HG03457 (cell line): ENCODE measurements around the gene ACAP1.
"Not testable (repeated sequence)": the region's sequence is repeated elsewhere in the genome, so short reads cannot be mapped to it uniquely, and the experiment has no call there.

ENCODE experiments used
- ATAC-seq: cut with Tn5 transposase; IDR thresholded peaks from one replicate; pipeline ENCODE4 v1.9.1; 2021; ENCODE audit warnings: moderate number of reproducible peaks; ENCODE audit not compliant: unreplicated experiment

Gene ACAP1

DNA sequence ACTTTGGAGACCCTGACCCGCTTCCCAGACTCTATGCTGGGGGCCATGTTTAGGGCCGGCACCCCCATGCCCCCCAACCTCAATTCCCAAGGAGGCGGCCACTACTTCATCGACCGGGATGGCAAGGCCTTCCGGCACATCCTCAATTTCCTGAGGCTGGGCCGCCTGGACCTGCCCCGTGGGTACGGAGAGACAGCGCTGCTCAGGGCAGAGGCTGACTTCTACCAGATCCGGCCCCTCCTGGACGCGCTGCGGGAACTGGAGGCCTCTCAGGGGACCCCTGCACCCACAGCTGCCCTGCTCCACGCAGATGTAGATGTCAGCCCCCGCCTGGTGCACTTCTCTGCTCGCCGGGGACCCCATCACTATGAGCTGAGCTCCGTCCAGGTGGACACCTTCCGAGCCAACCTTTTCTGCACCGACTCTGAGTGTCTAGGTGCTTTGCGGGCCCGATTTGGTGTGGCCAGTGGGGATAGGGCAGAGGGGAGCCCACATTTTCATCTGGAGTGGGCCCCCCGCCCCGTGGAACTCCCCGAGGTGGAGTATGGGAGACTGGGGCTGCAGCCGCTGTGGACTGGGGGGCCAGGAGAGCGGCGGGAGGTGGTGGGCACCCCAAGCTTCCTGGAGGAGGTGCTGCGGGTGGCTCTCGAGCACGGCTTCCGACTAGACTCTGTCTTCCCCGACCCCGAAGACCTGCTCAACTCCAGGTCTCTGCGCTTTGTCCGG lies 16.7 kb downstream of the ACAP1 start:
- no peak for ATAC-seq

DNA sequence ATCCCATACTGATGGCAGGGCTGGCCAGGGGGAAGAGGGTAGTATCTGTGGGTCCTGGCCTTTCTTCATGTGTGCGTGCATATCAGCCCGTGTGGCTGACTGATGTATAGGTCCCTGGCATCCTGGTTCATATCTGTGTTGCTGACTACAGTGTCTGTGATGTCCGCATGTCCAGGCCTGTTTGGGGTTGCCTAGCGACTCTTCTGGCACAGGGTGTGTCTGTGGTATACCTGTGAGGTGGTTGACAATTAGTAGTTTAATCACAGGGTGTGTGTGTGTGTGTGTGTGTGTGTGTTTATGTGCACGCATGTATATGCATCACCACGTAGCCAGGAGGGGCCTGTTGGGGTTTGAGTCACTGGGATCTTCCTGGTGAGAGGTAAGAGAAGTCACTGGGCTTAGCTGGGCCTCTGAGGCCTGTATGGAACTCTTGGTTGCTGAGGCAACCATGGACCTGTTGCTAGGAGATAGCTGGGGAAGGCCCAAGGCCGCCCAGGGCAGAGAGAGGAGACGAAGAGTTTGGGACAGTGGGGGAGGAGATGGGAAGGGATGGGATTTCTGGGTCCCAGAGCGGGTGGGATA lies 18.0 kb downstream of the ACAP1 start:
- no peak for ATAC-seq

GRCh38 chr17:7355053-7355452 lies 18.7 kb downstream of the ACAP1 start, which contains the start of gene TMEM95:
Gene TMEM95 (plus strand): TSS chr17:7355156. CDS start chr17:7355205, 49 bp downstream.
- ATAC-seq: no peak

DNA sequence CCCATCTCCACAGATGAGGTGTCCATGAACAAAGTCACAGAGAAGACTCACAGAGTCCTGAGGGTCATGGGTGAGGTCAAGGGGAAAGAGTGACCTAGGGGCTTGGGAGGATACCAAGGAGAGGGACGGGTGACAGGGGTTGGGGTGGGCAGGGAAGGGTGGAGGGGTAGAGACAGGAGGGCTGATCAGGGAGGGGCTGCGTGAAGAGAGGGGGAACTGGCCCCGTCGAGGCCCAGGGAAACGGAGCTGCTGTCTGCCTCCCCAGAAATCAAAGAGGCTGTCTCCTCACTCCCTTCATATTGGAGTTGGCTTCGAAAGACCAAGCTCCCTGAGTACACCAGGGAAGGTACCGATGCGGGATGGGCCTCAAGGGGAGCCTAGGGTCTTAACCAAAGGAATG lies 19.2 kb downstream of the ACAP1 start:
- ATAC-seq: no peak

GRCh38 chr17:7356072-7356549 lies 19.8 kb downstream of the ACAP1 start:
- ATAC-seq: no peak

DNA sequence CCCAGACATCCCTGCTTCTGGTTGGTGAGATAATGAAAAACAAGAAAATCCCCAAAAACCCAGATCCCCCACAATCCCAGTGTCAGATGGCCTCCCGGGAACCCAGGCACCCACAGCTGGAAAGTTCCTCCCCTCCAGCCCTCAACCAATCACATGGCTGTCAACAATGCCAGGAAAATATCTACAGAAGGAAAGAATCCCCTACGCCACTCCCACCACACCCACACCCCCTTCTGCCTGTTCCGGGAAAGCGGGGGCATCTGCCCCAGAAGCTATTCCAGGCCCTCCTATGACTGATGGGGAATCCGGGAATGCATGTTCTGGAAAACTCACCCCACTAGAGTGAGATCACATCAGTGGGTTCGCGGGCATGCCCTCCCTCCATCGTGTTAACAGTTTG lies 20.4 kb downstream of the ACAP1 start:
- no peak for ATAC-seq

DNA sequence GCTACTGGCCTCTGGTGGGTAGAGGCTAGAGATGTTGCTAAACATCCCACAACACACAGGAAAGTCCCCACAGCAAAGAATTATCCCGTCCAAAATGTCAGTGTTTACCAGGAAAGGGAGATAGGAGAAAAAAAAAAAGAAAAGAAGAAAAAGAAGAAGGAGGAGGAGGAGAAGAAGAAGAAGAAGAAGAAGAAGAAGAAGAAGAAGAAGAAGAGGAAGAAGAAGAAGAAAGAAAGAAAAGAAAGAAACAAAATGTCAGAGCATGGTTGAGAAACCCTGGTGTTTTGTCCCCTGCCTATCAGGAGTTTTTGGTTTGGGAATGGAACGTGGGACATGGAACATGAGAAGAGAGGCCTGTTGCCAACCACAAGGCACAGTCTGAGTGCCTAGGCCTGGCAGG lies 21.1 kb downstream of the ACAP1 start:
- ATAC-seq: no peak

GRCh38 chr17:7361906-7362305 lies 25.6 kb downstream of the ACAP1 start:
- ATAC-seq: no peak

DNA sequence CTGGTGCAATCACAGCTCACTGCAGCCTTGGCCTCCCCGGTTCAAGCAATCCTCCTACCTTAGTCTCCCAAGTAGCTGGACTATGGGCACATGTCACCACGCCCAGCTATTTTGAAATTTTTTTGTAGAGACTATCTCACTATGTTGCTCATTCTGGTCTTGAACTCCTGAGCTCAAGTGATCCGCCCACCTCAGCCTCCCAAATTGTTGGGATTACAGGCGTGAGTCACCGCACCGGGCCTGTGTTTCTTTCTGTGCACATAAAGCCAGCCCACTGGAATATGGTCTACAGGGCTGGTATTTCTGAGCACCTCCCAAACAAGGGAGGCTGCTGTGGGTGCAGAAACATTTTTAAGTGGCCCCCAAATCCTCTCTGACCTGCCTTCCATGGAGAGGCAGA lies 27.0 kb downstream of the ACAP1 start:
- no peak for ATAC-seq

GRCh38 chr17:7365963-7366362 lies 29.6 kb downstream of the ACAP1 start:
- not testable (repeated sequence) for ATAC-seq

- no peak for ATAC-seq
Observed at GRCh38 chr17:7367083-7367482, 30.8 kb downstream of the ACAP1 start.

DNA sequence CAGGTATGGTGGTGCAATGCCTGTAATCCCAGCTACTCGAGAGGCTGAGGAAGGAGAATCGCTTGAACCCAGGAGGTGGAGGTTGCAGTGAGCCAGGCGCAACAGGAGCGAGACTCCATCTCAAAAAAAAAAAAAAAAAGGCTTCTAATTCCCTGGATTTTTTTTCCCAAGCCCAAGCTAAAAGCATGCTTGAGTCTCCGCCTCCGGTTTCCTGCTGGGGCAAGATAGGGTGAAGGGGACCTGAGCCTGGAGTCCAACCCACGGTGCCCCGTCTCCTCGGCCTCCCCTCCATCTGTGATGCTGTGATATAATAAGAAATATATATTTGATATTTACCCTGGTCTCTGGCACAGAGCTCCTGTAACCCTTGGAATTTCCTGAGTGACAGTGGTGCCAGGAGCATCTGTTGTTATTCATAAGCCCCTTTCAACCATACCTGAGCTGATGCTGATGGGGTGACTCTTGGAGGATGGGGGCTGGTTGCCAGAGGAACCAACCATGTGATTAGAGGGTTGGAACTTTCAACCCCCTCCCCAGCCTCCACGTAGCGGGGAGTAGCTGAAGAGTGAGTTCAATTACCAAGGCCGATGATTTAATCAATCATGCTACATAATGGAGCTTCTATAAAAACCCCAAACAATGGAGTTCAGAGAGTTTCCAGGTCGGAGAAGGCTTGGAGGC lies 31.7 kb downstream of the ACAP1 start:
- no peak for ATAC-seq

DNA sequence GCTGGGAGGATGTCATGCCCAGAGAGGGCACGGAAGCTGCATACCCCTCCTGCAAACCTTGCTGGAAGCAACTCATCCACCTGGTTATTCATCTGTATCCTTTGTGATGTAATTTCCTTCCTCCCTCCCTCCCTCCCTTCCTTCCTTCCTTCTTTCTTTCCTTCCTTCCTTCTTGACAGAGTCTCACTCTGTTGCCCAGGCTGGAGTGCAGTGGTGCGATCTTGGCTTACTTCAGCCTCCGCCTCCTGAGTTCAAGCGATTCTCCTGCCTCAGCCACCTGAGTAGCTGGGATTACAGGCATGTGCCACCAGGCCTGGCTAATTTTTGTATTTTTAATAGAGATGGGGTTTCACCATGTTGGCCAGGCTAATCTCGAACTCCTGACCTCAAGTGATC lies 32.3 kb downstream of the ACAP1 start:
- not testable (repeated sequence) for ATAC-seq

- no peak for ATAC-seq
Observed at GRCh38 chr17:7369825-7370224, 33.5 kb downstream of the ACAP1 start.

GRCh38 chr17:7370853-7371252 lies 34.5 kb downstream of the ACAP1 start:
- no peak for ATAC-seq

DNA sequence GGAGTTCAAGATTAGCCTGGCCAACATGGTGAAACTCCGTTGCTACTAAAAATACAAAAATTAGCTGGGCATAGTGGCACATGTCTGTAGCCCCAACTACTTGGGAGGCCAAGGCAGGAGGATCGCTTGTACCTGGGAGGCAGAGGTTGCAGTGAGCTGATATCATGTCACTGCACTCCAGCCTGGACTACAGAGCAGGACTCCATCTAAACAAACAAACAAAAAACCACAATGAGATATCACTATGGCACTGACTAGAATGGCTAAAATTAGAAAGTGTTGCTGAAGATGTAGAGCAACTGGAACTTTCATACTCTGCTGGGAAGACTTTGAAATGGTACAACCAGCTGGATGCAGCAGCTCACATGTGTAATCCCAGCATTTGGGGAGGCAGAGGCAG lies 38.0 kb downstream of the ACAP1 start:
- ATAC-seq: no peak

DNA sequence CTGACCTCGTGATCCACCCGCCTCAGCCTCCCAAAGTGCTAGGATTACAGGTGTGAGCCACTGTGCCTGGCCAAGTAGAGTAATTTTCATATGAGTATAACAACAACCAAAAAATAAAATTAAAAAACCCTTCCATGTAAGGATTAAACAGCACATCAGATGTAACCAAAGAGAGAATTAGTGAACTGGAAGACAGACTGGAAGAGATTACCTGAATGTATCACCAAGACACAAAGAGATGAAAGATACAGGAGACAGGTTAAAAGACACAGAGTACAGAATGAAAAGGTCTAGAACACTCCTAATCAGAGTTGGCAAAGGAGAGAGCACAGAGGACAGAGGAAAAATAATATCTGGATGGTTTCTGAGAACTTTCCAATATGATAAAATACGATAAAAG lies 42.8 kb downstream of the ACAP1 start:
- no peak for ATAC-seq

DNA sequence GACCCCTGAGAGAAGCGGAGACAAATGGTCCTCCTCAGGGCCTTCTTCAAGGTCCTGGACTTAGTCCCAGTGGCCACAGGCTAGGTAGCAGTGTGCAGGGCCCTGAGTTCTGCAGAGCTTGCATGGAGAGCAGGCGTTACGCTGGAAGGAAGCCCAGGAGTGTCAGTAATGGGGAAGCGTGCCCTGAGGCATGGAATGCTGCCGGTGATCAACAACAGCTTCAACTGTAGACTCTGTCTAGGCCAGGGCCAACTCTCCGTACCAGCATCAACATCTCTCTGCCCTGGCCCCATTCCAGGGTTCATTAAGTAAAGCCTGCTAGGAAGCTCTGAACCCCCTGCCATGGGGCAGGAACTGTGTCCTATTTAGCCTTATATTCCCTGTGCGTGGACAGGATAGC lies 44.0 kb downstream of the ACAP1 start:
- no peak for ATAC-seq

- ATAC-seq: no peak
Observed at GRCh38 chr17:7380855-7381683, 44.7 kb downstream of the ACAP1 start, which contains the start of gene TNK1. Gene TNK1 (plus strand): TSS chr17:7381089. CDS start chr17:7382927, 1,838 bp downstream.

- ATAC-seq: no peak
Observed at GRCh38 chr17:7382901-7383300, 46.6 kb downstream of the ACAP1 start.

- no peak for ATAC-seq
Observed at GRCh38 chr17:7383371-7383741, 47.0 kb downstream of the ACAP1 start.
